HCT116 (cell line): ENCODE results near the gene LFNG. TPM values are rescaled to one million over a fixed set of nuclear protein-coding genes. Genes with fewer than 3 reads are reported as not detected.

Experiments
- CEBPB ChIP-seq: IDR thresholded peaks from 2 replicates; pipeline ENCODE4 v1.6.1; 2012; ENCODE audit warnings: low read depth
- EZH2 ChIP-seq: fragments of 200-600 bp; sonication (generic); IDR thresholded peaks from 2 replicates; pipeline ENCODE4 v1.6.1; 2017; ENCODE audit warnings: antibody characterized with exemption, mixed run types
- FOSL1 ChIP-seq: IDR thresholded peaks from 2 replicates; pipeline ENCODE4 v1.6.1; 2012; ENCODE audit warnings: low read depth
- POLR2A ChIP-seq: IDR thresholded peaks from 2 replicates; pipeline ENCODE4 v1.7.0; 2011; ENCODE audit warnings: borderline replicate concordance; ENCODE audit not compliant: insufficient read depth, insufficient read length; ENCODE audit errors: extremely low read depth
- SIN3A ChIP-seq: IDR thresholded peaks from 2 replicates; pipeline ENCODE4 v1.6.1; 2012; ENCODE audit warnings: low read depth
- SP1 ChIP-seq: IDR thresholded peaks from 2 replicates; pipeline ENCODE4 v1.6.1; 2012; ENCODE audit warnings: low read depth
- SRF ChIP-seq: IDR thresholded peaks from 2 replicates; pipeline ENCODE4 v1.6.1; 2012; ENCODE audit warnings: low read depth
- YY1 ChIP-seq: IDR thresholded peaks from 2 replicates; pipeline ENCODE4 v1.6.1; 2011; ENCODE audit warnings: low read length, low read depth, moderate library complexity, mild to moderate bottlenecking; ENCODE audit not compliant: insufficient replicate concordance; ENCODE audit errors: extremely low read depth
- ZFX ChIP-seq: fragments of 450-650 bp; IDR thresholded peaks from 2 replicates; pipeline ENCODE4 v1.6.1; 2017
- total RNA-seq: library from RNA; stranded (reverse); gene quantifications from one replicate; pipeline ENCODE4 v1.2.1, GENCODE V29; 2021; ENCODE audit not compliant: unreplicated experiment
- TF ChIP-seq, protein P1 (sequence below): IDR thresholded peaks from 2 replicates; pipeline ENCODE4 v1.6.1; 2012; ENCODE audit warnings: low read depth
- TF ChIP-seq, protein P2 (sequence below): IDR thresholded peaks from 2 replicates; pipeline ENCODE4 v1.6.1; 2011; ENCODE audit warnings: mild to moderate bottlenecking, low read length, moderate library complexity; ENCODE audit not compliant: insufficient replicate concordance; ENCODE audit errors: extremely low read depth

Gene LFNG
- total RNA-seq, 1 experiment from 2014 or later, result 14.3 TPM

DNA sequence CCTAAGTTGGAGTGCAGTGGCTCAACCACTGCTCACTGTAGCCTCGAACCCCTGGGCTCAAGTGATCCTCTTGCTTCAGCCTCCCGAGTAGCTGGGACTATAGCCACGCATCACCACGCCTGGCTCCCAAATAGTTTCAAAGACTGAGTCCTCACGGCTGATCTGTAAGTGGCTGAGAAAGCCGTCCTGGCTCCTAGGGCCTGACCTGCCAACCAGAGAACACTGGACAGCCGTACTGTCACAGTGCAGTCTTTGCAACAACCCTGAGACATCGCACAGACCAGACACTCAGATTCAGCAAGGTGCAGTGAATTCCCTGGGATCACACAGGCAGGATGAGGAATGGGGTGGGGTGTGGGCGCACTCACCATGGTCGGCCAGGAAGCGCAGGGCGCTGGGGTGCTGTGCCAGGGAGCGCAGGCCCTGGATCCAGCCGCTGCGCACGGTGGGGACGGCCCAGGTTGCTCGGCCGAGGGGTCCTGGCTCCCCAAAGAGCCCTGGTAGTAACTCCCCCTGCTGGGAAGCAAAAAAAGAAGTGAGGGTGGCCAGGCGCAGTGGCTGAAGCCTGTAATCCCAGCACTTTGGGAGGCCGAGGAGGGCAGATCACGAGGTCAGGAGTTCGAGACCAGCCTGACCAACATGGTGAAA lies 25.1 kb downstream of the LFNG start (continued):
- TF ChIP-seq, protein P1, sequence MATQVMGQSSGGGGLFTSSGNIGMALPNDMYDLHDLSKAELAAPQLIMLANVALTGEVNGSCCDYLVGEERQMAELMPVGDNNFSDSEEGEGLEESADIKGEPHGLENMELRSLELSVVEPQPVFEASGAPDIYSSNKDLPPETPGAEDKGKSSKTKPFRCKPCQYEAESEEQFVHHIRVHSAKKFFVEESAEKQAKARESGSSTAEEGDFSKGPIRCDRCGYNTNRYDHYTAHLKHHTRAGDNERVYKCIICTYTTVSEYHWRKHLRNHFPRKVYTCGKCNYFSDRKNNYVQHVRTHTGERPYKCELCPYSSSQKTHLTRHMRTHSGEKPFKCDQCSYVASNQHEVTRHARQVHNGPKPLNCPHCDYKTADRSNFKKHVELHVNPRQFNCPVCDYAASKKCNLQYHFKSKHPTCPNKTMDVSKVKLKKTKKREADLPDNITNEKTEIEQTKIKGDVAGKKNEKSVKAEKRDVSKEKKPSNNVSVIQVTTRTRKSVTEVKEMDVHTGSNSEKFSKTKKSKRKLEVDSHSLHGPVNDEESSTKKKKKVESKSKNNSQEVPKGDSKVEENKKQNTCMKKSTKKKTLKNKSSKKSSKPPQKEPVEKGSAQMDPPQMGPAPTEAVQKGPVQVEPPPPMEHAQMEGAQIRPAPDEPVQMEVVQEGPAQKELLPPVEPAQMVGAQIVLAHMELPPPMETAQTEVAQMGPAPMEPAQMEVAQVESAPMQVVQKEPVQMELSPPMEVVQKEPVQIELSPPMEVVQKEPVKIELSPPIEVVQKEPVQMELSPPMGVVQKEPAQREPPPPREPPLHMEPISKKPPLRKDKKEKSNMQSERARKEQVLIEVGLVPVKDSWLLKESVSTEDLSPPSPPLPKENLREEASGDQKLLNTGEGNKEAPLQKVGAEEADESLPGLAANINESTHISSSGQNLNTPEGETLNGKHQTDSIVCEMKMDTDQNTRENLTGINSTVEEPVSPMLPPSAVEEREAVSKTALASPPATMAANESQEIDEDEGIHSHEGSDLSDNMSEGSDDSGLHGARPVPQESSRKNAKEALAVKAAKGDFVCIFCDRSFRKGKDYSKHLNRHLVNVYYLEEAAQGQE, result no peak
- no peak for TF ChIP-seq POLR2A
- no peak for TF ChIP-seq ZFX
- no peak for TF ChIP-seq YY1
- TF ChIP-seq, protein P2, sequence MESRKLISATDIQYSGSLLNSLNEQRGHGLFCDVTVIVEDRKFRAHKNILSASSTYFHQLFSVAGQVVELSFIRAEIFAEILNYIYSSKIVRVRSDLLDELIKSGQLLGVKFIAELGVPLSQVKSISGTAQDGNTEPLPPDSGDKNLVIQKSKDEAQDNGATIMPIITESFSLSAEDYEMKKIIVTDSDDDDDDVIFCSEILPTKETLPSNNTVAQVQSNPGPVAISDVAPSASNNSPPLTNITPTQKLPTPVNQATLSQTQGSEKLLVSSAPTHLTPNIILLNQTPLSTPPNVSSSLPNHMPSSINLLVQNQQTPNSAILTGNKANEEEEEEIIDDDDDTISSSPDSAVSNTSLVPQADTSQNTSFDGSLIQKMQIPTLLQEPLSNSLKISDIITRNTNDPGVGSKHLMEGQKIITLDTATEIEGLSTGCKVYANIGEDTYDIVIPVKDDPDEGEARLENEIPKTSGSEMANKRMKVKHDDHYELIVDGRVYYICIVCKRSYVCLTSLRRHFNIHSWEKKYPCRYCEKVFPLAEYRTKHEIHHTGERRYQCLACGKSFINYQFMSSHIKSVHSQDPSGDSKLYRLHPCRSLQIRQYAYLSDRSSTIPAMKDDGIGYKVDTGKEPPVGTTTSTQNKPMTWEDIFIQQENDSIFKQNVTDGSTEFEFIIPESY, result no peak
- TF ChIP-seq EZH2, result no peak
- no peak for TF ChIP-seq SRF
- TF ChIP-seq SIN3A, result no peak
- no peak for TF ChIP-seq FOSL1
- no peak for TF ChIP-seq CEBPB
- no peak for TF ChIP-seq SP1
